ENCODE results near the gene SLC6A4. TPM values are rescaled to one million over a fixed set of nuclear protein-coding genes. Genes with fewer than 3 reads are reported as not detected.
"Not testable (repeated sequence)": the region's sequence is repeated elsewhere in the genome, so short reads cannot be mapped to it uniquely, and the experiment has no call there.

SLC6A4 gene
- total RNA-seq, 1 experiment from 2014 or later: 20.6 TPM

GRCh38 chr17:30232015-30232823 lies 3.3 kb downstream of the SLC6A4 start:
- Mint-ChIP-seq H3K4me3 (ENCODE audit: unreplicated experiment) (no peak overlapping the region), H3K27me3 (ENCODE audit: insufficient read depth, unreplicated experiment) (no peaks in the 10 kb centered on the region), H3K36me3 (ENCODE audit: insufficient read depth, unreplicated experiment) (peaks cover 8% of the 10 kb centered on the region), H3K4me1 (ENCODE audit: low read depth, unreplicated experiment) (peaks cover 51% of the 10 kb centered on the region), H3K27ac (ENCODE audit: unreplicated experiment) (no peak overlapping the region), H3K9me3 (ENCODE audit: unreplicated experiment) (no peaks in the 10 kb centered on the region)
- Histone ChIP-seq H3K9me3 (no peaks in the 10 kb centered on the region), H3K4me1 (peaks cover 47% of the 10 kb centered on the region), H3K27me3 (replicated peaks; ENCODE audit: control insufficient read depth, insufficient read depth, low read length) (no peaks in the 10 kb centered on the region), H3K36me3 (ENCODE audit: control insufficient read depth, insufficient read depth, low read length) (no peaks in the 10 kb centered on the region), H3K4me3 (ENCODE audit: low read depth, low read length) (no peak overlapping the region)
- DNase-seq: no peak
- POLR2A ChIA-PET: no interaction called here
- TF ChIP-seq, protein P1, sequence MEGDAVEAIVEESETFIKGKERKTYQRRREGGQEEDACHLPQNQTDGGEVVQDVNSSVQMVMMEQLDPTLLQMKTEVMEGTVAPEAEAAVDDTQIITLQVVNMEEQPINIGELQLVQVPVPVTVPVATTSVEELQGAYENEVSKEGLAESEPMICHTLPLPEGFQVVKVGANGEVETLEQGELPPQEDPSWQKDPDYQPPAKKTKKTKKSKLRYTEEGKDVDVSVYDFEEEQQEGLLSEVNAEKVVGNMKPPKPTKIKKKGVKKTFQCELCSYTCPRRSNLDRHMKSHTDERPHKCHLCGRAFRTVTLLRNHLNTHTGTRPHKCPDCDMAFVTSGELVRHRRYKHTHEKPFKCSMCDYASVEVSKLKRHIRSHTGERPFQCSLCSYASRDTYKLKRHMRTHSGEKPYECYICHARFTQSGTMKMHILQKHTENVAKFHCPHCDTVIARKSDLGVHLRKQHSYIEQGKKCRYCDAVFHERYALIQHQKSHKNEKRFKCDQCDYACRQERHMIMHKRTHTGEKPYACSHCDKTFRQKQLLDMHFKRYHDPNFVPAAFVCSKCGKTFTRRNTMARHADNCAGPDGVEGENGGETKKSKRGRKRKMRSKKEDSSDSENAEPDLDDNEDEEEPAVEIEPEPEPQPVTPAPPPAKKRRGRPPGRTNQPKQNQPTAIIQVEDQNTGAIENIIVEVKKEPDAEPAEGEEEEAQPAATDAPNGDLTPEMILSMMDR (IDR thresholded peaks at IDR 0.05; ENCODE audit: insufficient read depth in 1 of 2, low read depth in 1 of 2, low read length in 1 of 2, severe bottlenecking in 1 of 2, unreplicated experiment in 1 of 2): no peak
- CTCF ChIA-PET: no interaction called here
- no TSS peak for BruUV-seq (replicated peaks)
- intact Hi-C loops (cut with micrococcal nuclease; ENCODE audit: unreplicated experiment): no loop called here

- Mint-ChIP-seq H3K27me3 (ENCODE audit: insufficient read depth, unreplicated experiment) (no peaks in the 10 kb centered on the region), H3K4me3 (ENCODE audit: unreplicated experiment) (no peak overlapping the region), H3K9me3 (ENCODE audit: unreplicated experiment) (no peaks in the 10 kb centered on the region), H3K4me1 (ENCODE audit: low read depth, unreplicated experiment) (peaks cover 57% of the 10 kb centered on the region), H3K27ac (ENCODE audit: unreplicated experiment) (no peak overlapping the region), H3K36me3 (ENCODE audit: insufficient read depth, unreplicated experiment) (peaks cover 6% of the 10 kb centered on the region)
- BruUV-seq (replicated peaks): no TSS peak
- CTCF ChIA-PET: no interaction called here
- H3K36me3 ChIP-seq (ENCODE audit: control insufficient read depth, insufficient read depth, low read length): no peaks in the 10 kb centered on the region
- DNase-seq: peak in 1 of 2 experiments; percentile 34
- peaks cover 49% of the 10 kb centered on the region for H3K4me1 ChIP-seq
- no peak overlapping the region for H3K4me3 ChIP-seq (ENCODE audit: low read depth, low read length)
- no peaks in the 10 kb centered on the region for H3K27me3 ChIP-seq (replicated peaks; ENCODE audit: control insufficient read depth, insufficient read depth, low read length)
- intact Hi-C loops (cut with micrococcal nuclease; ENCODE audit: unreplicated experiment): no loop called here
- H3K9me3 ChIP-seq: no peaks in the 10 kb centered on the region
- POLR2A ChIA-PET: no interaction called here
- TF ChIP-seq, protein P1 (IDR thresholded peaks at IDR 0.05; ENCODE audit: insufficient read depth in 1 of 2, low read depth in 1 of 2, low read length in 1 of 2, severe bottlenecking in 1 of 2, unreplicated experiment in 1 of 2): peak in 1 of 2 experiments; percentile 17
Observed at GRCh38 chr17:30230596-30231125, 4.8 kb downstream of the SLC6A4 start.

- H3K27ac Mint-ChIP-seq (ENCODE audit: unreplicated experiment); H3K27me3 Mint-ChIP-seq (ENCODE audit: insufficient read depth, unreplicated experiment); DNase-seq; H3K9me3 Mint-ChIP-seq (ENCODE audit: unreplicated experiment); H3K36me3 Mint-ChIP-seq (ENCODE audit: insufficient read depth, unreplicated experiment); BruUV-seq (replicated peaks); H3K4me3 Mint-ChIP-seq (ENCODE audit: unreplicated experiment); H3K9me3 ChIP-seq; H3K4me3 ChIP-seq (ENCODE audit: low read depth, low read length); POLR2A ChIA-PET; H3K27me3 ChIP-seq (replicated peaks; ENCODE audit: control insufficient read depth, insufficient read depth, low read length); intact Hi-C loops (cut with micrococcal nuclease; ENCODE audit: unreplicated experiment); H3K36me3 ChIP-seq (ENCODE audit: control insufficient read depth, insufficient read depth, low read length): not testable (repeated sequence)
- H3K4me1 ChIP-seq: peaks cover 51% of the 10 kb centered on the region
- CTCF ChIA-PET: interaction anchor here (0.7 kb wide), 1 partner anchor 35 kb away, joined by 7 read pairs; no protein-coding TSS in a partner anchor
- H3K4me1 Mint-ChIP-seq (ENCODE audit: low read depth, unreplicated experiment): peaks cover 63% of the 10 kb centered on the region
Observed at GRCh38 chr17:30230009-30230408, 5.5 kb downstream of the SLC6A4 start.
